ENCODE measurements around the gene ENTPD3.

The ENTPD3 gene

GRCh38 chr3:40358454-40358853 is 28.5 kb upstream of the ENTPD3 start:
- no peak overlapping the region for H3K4me3 ChIP-seq (ENCODE audit: low read depth, low read length)
- no peak for TF ChIP-seq CTCF (IDR thresholded peaks at IDR 0.05; ENCODE audit: borderline replicate concordance, insufficient read depth, low read depth, low read length)

- no peak for TF ChIP-seq CTCF (IDR thresholded peaks at IDR 0.05; ENCODE audit: borderline replicate concordance, insufficient read depth, low read depth, low read length)
- H3K4me3 ChIP-seq (ENCODE audit: low read depth, low read length), result no peak overlapping the region
These were observed 23.3 kb upstream of the ENTPD3 start for GRCh38 chr3:40363674-40364073.

GRCh38 chr3:40366203-40367162 is 20.5 kb upstream of the ENTPD3 start:
- H3K4me3 ChIP-seq (ENCODE audit: low read depth, low read length), result no peak overlapping the region
- TF ChIP-seq CTCF (IDR thresholded peaks at IDR 0.05; ENCODE audit: borderline replicate concordance, insufficient read depth, low read depth, low read length), result no peak

GRCh38 chr3:40369716-40370115 is 17.3 kb upstream of the ENTPD3 start:
- H3K4me3 ChIP-seq (ENCODE audit: low read depth, low read length), result no peak overlapping the region
- TF ChIP-seq CTCF (IDR thresholded peaks at IDR 0.05; ENCODE audit: borderline replicate concordance, insufficient read depth, low read depth, low read length), result no peak

- no peak overlapping the region for H3K4me3 ChIP-seq (ENCODE audit: low read depth, low read length)
- no peak for TF ChIP-seq CTCF (IDR thresholded peaks at IDR 0.05; ENCODE audit: borderline replicate concordance, insufficient read depth, low read depth, low read length)
These were observed 9.2 kb upstream of the ENTPD3 start for GRCh38 chr3:40377822-40378221.

GRCh38 chr3:40379674-40380306 is 7.2 kb upstream of the ENTPD3 start:
- no peak overlapping the region for H3K4me3 ChIP-seq (ENCODE audit: low read depth, low read length)
- TF ChIP-seq CTCF (IDR thresholded peaks at IDR 0.05; ENCODE audit: borderline replicate concordance, insufficient read depth, low read depth, low read length), result no peak

All from GM12875 (cell line).